ENCODE measurements around the gene ALDH9A1. TPM values are rescaled to one million over a fixed set of nuclear protein-coding genes. Genes with fewer than 3 reads are reported as not detected.
"Not testable (repeated sequence)": the region's sequence is repeated elsewhere in the genome, so short reads cannot be mapped to it uniquely, and the experiment has no call there.

The ALDH9A1 gene
- total RNA-seq, 1 experiment from 2014 or later = 62.1 TPM

DNA sequence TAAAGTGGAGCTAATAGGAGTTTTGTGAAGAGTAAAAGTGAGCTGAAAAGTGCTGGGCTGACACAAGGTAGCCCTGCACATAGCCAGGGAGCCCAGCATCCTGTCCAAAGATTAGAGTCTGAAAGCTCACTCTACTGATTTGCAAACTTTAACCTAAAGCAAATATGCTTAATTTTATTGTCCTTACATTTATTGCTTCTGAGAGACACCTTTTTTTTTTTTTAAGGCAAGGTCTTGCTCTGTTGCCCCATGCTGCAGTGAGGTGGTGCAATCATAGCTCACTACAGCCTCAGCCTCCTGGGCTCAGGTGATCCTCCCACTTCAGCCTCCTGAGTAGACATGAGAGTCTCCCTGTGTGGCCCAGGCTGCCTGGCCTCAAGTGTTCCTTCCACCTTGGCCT is 50.8 kb downstream of the ALDH9A1 start:
- DNase-seq (ENCODE audit: low read depth) = no peak

- peak; percentile 44 for DNase-seq (ENCODE audit: low read depth)
These were observed 52.6 kb downstream of the ALDH9A1 start for GRCh38 chr1:165645654-165646366.

DNA sequence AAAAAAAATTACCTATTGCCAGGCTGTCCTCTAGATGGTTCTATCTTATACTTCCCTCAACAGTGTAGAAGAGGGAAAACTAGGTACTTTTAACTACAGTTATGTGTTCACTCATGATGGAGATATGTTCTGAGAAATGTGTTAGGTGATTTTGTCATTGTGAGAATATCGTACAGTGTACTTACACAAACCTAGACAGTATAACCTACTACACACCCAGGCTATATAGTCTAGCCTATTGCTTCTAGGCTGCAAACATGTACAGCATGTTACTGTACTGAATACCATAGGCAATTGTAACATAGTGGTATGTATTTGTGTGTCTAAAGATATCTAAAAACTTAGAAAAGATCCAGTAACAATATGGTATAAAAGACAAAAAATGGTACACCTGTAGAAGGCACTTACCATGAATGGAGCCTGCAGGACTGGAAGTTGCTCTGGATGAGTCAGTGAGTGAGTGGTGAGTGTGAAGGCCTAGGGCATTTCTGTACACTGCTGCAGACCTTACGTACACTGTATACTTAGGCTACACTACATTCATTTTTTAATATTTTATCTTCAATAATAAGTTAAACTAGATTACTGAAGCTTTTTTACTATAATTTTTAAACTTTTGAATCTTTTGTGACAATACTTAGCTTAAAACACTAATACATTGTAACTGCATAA is 54.2 kb downstream of the ALDH9A1 start:
- DNase-seq (ENCODE audit: low read depth) = no peak

GRCh38 chr1:165641231-165641987 is 57.0 kb downstream of the ALDH9A1 start:
- DNase-seq (ENCODE audit: low read depth) = peak; percentile 20

DNA sequence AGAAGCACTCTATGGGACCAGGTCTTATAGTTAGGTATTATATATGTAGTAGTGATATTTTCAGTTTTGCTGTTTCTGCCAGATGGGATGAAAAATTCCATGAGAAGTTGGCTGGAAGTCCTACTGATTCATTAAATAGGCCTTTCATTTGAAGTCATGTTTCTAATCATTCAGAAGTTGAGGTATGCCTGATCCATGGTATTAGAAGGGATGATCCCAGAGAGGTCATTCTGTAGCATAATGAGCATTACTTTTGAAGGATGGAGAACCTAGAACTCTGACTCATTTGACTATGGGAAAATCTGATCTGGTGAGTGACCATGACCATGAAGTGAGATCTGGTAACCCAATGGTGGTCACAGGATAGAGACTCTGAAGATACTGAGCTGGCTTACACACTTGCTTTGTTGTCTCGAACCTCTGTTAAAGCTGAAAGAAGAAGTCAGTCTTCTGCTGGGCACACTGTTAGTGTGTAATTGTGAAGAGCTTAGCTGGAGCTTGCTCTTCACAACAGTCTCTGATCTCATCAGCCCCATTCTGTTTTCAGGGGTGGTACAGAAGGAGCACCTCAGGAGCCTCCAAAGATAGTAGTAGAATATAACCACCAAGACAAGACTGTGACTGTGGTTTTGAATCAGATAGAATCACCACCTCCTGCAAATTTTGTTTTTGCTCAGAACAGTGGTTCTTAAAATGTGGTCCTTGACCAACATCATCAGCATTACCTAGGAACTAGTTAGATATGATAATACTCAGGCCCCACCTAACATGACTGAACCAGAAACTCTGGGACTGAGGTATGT is 58.3 kb downstream of the ALDH9A1 start:
- DNase-seq (ENCODE audit: low read depth) = no peak

DNA sequence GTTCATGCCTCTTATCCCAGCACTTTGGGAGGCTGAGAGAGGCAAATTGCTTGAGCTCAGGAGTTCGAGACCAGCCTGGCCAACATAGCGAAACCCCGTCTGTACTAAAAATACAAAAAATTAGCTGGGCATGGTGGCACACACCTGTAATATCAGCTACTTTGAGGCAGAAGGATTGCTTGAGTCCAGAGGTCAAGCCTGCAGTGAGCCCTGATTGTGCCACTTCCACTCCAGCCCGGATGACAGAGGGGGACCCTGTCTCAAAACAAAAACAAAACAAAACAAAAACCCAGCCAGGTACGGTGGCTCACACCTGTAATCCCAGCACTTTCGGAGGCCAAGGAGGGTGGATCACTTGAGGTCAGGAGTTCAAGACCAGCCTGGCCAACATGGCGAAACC is 60.2 kb downstream of the ALDH9A1 start:
- not testable (repeated sequence) for DNase-seq (ENCODE audit: low read depth)

DNA sequence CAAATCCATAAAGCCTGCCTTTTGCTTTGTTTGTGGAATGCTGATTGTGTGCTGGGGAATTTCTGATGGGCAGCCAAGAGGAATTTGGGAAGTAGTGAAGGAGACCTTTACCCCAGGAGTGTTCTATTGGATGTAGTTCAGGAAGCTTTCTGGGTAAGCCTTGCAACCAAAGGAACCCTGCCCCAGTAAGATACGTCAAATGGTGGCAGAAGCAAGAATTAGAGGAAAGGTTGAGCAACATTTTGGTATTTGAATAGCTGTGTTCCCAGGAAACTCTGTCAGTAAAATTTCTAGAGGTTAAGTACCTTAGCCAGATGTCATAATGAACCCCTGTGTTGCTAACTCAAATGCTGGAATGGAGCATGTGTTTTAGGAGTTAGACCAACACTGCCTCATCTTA is 60.9 kb downstream of the ALDH9A1 start:
- DNase-seq (ENCODE audit: low read depth) = no peak

DNA sequence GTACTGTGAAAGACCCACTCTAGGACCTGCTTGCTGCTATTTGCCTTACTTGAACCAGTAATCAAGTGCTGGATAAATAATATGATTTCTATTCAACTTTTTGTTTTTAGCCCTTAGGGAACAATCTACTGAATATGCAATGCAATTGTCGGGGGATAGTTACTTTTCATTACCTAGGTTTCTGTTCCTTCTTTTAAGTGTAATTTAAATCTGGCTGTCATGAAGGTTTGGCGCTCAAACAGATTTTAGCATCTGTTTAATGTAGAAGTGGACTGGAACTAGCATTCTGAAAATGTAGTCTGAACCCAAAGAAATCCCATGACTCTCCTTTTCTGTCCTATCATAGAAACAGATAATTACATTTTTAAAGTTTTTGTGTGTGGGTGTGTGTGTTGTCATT is 62.5 kb downstream of the ALDH9A1 start:
- DNase-seq (ENCODE audit: low read depth) = no peak

GRCh38 chr1:165635329-165635728 is 63.0 kb downstream of the ALDH9A1 start:
- no peak for DNase-seq (ENCODE audit: low read depth)

GRCh38 chr1:165634154-165634921 is 64.0 kb downstream of the ALDH9A1 start:
- DNase-seq (ENCODE audit: low read depth) = no peak

DNA sequence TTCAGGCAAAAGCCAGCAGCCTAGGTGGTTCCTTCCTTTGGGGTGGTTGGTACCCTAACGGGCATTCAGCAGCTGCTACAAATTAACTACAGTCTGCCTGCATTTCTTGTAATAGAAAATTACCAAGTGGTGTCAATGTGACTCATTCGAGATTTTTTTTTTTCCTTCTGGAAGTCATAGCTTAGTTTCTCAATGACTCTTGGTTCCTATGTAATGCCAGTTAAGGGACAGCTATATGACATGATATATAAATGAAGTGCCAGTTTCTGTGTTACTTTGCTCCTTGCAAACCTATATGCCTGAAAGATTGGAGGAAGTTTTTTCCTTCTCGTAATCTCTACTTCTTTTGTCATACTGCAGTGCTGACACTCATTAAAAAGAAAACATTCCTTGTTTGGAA is 64.7 kb downstream of the ALDH9A1 start:
- peak; percentile 27 for DNase-seq (ENCODE audit: low read depth)

DNA sequence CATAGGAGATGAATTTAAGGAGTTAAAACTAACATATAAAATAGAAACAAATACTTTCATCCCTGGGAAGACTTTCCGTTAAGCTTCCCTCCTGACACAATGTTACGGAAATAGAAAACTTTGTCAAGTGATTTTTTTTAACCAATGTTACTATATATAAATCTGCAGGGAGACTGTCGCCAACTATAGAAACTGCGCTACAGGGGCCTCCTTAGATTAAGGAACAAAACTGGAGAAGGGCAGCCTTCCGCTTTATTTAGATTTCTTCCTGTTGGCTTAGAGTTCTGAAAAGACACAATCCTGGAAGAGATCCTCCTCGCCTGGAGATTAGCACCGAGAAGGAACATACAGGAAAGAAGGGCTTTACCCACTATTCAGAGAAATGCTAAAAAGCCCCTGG is 65.9 kb downstream of the ALDH9A1 start:
- no peak for DNase-seq (ENCODE audit: low read depth)

DNA sequence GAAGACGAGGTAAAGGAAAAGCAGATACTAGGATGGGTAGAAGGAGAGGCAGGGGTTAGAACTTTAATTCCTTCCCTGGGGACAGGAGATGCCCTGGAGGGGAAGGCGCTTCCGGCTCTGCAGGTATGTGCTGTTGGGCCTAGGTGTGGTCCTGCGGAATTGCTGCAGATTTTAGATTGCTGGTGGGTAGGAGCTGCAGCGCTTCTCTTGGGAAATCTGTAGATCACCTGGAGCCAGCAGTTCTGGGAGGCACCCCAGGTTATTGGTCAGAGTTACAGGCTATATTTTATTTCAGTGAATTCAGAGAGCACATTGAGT is 66.3 kb downstream of the ALDH9A1 start:
- DNase-seq (ENCODE audit: low read depth) = no peak

GRCh38 chr1:165631342-165632151 is 66.8 kb downstream of the ALDH9A1 start:
- peak; percentile 93 for DNase-seq (ENCODE audit: low read depth)

DNA sequence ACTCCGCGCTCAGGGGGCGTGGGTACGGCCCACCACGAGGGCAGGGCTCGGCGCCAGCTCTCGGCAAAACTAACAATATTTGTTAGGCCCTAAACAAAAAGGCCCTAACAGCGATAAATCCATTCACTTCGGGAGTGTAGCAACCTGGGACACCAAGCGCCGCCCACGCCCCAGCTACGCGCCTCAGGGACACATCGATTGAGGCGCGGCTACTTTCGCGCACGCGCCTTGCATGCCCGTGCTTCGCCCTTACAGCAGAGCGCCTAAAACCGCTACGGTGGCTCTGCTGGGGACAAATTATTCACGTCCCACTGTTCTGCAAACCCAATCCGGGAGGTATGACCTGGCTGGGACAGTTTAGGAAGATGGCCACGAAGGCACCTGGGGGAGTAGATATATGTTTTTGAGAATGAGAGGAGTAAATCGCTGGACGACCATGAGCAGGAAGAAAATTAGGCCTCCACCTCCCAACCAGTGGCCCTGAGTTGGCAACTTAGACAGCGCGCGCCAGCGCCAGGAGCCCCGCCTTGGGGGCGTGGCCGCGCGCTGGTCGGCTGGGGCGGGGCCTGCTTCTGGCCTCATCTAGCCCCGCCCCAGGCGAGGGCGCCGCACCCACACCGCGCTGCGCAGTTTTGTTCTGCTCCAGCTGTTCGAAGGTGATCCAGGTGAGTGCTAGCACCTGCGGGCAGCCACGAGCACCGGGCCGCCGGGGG is 67.6 kb downstream of the ALDH9A1 start, which contains the start of gene MGST3:
Gene MGST3, plus strand, starts transcription at position 606 of the 713 bp plus-strand sequence. CDS start 18,614 bp downstream, outside the sequence.
- DNase-seq (ENCODE audit: low read depth) = peak; percentile 91

- no peak for DNase-seq (ENCODE audit: low read depth)
These were observed 68.3 kb downstream of the ALDH9A1 start for GRCh38 chr1:165629848-165630628.

- no peak for DNase-seq (ENCODE audit: low read depth)
These were observed 69.2 kb downstream of the ALDH9A1 start for GRCh38 chr1:165629151-165629550.

DNA sequence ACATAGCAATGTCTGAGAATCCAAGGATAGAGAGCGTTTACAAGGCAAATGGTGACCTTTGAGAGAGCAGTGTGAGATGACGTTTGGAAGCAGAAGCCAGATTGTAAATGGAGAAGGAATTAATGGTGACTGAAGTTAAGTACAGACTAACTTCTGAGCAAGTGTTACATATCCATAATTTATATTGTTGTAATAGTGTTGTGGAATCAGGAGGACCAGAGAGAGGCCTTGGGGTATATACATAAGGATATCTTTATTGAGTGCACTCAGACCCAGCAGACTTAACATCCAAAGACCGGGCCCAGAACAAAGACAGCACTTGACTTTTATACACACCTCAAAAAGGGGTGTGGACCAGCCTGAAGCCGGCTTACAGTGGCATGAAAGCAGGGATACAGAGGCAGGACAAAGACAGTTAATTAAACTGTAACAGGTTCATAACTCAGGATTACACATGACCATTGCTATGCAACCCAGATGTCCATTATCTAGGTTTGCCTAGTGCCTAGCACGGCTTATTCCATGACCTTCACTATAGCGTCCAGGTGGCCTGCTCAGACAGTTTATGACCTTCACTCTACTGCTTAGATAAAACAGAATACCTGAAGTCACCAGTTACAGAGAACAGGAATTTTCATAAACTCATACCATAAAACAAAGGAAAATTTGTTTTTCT is 70.1 kb downstream of the ALDH9A1 start:
- no peak for DNase-seq (ENCODE audit: low read depth)

Measured in HT1080 (cell line).